Prostate gland (tissue), 2 donors: ENCODE results near the gene PIEZO2.

Experiments
- POLR2A ChIP-seq: fragments of 450-650 bp; IDR thresholded peaks from one replicate; pipeline ENCODE4 v1.6.1; 2016; ENCODE audit warnings: antibody characterized with exemption, mild to moderate bottlenecking
- POLR2AphosphoS5 ChIP-seq: sonication (generic); formaldehyde crosslinking; IDR thresholded peaks from one replicate; pipeline ENCODE4 v1.6.1; 2017; ENCODE audit warnings: antibody characterized with exemption
- TF ChIP-seq, protein P1 (sequence below), 4 experiments: fragments of 200-600 bp in 2 of 4; fragments of 450-650 bp in 2 of 4; sonication (generic) in 2 of 4; IDR thresholded peaks; 1 replicate in 3 of 4; 2 replicates in 1 of 4; pipeline ENCODE4 v1.5.1; 2016 to 2019; ENCODE audit warnings: antibody characterized with exemption in 4 of 4, mild to moderate bottlenecking in 2 of 4, moderate library complexity in 2 of 4

DNA sequence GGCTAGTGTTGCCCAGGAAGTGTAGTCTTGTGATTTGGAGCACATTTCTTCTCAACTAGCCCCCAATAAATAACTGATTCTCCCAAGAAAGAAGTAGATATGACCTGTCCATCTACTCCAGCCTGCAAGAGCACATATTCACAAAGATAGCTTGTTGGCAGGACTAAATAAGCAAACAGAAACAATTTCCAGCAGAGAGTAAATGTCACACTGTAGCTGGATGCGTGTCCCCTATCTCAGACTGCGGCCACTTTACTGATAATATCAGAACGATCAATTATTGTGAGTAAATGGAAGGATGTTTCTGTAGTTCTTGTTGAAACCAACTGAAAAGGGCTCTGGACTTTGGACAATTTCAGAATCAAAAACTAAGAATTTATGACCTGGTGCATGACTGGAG lies 97.9 kb downstream of the PIEZO2 start:
- TF ChIP-seq POLR2A (no peak), POLR2AphosphoS5 (no peak)
- TF ChIP-seq, protein P1, sequence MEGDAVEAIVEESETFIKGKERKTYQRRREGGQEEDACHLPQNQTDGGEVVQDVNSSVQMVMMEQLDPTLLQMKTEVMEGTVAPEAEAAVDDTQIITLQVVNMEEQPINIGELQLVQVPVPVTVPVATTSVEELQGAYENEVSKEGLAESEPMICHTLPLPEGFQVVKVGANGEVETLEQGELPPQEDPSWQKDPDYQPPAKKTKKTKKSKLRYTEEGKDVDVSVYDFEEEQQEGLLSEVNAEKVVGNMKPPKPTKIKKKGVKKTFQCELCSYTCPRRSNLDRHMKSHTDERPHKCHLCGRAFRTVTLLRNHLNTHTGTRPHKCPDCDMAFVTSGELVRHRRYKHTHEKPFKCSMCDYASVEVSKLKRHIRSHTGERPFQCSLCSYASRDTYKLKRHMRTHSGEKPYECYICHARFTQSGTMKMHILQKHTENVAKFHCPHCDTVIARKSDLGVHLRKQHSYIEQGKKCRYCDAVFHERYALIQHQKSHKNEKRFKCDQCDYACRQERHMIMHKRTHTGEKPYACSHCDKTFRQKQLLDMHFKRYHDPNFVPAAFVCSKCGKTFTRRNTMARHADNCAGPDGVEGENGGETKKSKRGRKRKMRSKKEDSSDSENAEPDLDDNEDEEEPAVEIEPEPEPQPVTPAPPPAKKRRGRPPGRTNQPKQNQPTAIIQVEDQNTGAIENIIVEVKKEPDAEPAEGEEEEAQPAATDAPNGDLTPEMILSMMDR (IDR thresholded peaks at IDR 0.05) = no peak
